NCI-H345 (cell line): ENCODE measurements around the gene ATF7.

Source experiments
- DNase-seq: peaks from one replicate; lab custom pipeline; 2025; lab: John Stamatoyannopoulos, UW

The ATF7 gene

DNA sequence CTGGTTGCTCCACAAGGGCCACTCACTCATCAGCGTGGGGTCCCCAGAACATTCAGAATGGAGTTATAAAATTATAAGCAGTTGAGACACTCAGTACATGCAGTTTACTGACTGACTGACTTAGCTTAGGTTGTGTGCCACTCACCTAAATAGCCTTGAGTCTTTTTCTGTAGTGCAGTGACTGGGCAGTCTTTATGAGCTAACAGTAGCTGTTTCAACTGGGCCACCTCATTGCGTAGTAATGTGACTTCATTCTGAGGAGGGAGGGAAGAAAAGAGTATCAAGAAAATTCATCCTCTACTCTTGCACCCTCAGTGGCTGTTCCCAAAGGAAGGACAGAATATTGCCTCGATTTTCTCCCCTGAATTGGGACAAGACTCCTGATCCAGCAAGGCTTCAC is 103.1 kb downstream of the ATF7 start:
- DNase-seq, result no peak

- no peak for DNase-seq
Measured at GRCh38 chr12:53518381-53518780, 107.8 kb downstream of the ATF7 start.

DNA sequence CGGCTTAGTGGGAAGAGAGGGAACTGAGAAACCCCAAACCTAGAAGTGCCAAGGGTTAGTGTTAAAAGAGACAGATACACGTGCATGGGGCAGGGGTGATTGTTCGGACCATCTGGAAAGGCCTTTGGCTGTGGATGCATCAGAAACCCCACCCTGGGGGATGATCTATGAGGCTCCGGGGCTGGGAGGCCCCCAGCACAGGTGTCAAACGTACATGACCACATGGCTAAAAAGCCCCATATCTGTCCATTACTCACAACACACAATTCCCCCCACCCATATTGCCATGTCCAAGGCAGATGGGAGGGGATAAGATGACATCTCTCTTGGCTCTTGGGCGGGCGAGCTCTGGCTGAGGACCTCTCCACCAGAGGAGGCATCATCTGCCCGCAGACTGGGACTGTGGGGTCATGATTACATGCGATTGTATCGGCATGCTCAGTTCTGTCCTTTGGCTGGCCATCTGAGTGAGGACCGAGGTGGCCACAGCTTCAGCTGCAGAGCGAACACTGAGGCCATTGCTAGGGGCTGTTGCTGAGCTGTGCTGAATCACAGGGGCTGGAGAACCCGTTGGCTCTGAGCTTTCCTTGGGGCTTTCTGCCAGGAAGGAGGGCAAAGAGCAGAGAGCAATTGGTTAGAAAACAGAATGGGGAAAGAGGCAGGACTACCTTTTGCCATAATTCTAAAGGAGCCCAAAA is 109.3 kb downstream of the ATF7 start:
- no peak for DNase-seq

- DNase-seq, result no peak
Measured at GRCh38 chr12:53515291-53515680, 110.9 kb downstream of the ATF7 start.

- no peak for DNase-seq
Measured at GRCh38 chr12:53514628-53515290, 111.4 kb downstream of the ATF7 start.

DNA sequence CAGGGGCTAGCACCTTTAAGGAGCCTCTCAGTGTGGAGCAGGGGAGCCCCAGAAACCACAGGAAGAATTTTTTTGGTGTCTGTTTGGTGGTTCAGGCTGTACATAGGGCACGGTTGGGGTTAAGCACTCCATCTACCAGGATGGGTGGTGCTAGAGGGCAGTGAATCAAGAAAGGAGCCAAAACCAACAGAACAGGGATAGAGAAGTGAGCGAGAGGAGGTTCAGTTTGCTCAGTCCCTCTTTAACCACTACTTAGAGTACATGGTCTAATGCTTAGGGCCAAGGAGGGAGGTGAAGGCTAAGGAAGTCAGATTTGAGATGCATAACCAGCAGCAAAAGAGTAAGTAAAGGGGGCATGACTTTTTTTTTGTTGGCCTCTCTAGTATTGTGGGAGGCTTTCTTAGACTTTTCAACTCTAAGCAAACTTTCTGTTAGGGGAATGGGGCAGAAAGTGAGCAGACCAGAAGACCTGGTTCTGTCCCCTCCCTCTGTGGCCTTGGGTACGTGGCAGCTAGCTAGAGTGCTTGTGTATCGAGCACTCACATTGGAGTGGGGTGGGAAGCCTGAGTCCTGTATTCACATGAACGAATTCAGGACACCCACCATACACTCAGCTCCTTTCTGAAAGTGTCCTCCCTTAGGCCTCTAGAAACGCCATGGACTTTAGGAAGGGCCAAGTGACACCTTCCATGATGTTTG is 112.3 kb downstream of the ATF7 start:
- no peak for DNase-seq

- DNase-seq, result no peak
Measured at GRCh38 chr12:53510181-53510812, 115.9 kb downstream of the ATF7 start.

DNA sequence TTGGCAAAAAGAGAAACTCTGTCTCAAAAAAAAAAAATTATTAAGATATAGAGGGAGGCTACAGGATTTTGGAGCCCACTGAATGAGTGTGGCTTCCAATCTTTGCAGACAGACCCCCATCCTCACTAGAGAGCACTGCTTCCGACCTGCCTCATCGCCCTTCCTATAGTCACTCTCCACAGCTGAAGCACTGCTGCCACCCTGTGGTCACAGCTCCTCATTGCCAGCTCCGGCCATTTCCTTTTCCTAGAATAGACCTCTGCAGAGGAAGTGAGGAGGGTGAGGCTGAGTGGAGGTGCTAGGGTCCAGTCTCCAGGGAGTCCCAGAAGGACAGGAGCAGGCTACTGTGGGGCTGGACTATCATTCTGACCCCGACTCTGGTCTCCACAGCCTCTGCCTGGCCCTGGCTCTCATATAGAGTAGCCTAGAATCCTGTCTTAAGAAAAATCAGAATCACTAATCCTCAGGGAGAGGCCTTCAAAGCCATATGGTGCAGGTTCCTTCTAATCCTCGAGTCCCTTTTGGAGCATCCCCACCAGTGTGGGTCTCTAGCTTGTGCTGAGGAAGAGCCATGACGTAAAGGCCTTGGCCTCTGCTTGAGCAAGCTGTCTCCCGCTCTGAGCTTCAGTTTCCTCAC is 117.5 kb downstream of the ATF7 start:
- DNase-seq, result peak; percentile 78

GRCh38 chr12:53507603-53507885 is 118.6 kb downstream of the ATF7 start:
- no peak for DNase-seq

DNA sequence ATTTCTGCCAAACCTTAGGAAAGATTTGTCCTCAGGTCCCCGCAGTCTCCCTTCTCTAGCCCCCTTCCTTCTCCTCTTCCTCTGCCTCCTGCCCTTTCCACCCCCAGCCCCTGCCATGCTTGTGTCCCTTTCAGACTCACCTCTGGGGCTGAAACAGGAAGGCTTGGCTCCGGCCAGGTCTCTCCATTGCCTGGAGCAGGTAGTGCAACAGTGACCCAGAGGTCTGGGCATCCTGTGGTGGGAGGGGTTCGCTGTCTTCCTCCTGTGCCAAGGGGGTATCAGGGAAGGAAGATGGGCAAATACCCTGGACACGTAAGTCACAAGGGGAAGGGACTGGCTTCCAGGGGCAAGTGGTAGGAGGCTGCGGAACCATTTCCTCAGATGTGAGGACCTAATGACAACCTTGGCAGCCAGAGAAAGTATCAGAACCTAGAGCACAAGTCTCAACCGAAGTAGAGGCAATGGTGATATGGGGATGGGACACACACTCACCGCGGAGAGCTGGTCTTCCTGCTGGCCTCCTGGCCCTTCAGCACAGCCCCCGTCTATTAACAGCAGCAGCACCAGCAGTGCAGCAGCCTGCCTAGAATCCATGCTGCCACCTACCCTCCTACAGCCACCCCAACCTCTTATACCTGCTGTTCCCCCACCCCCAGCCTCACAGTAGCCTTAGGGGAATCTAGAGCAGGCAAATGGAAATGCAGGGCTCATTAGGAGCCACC is 119.1 kb downstream of the ATF7 start, which contains the start of gene NPFF:
NPFF (minus strand) TSS at position 604 of the 722 bp plus-strand sequence; CDS start at position 594, 10 bp downstream.
- DNase-seq, result no peak

- DNase-seq, result no peak
Measured at GRCh38 chr12:53506450-53506785, 119.8 kb downstream of the ATF7 start.

GRCh38 chr12:53505555-53506449 is 120.4 kb downstream of the ATF7 start:
- DNase-seq, result no peak

DNA sequence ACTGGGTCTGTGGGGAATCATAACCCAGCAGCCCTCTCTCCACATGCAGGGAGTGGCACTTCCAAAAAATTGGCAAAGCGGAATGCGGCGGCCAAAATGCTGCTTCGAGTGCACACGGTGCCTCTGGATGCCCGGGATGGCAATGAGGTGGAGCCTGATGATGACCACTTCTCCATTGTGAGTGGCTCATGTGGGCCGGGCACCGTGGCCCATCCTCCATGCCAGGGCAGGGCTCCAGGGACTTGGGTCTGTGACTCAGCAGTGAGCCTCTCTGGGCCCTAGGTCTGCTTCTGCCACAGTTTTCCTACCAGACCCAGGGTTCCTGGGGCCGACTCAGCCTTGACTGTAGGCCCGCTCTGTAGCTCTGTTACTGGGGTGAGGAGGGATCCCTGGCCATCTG is 121.1 kb downstream of the ATF7 start:
- DNase-seq, result no peak

DNA sequence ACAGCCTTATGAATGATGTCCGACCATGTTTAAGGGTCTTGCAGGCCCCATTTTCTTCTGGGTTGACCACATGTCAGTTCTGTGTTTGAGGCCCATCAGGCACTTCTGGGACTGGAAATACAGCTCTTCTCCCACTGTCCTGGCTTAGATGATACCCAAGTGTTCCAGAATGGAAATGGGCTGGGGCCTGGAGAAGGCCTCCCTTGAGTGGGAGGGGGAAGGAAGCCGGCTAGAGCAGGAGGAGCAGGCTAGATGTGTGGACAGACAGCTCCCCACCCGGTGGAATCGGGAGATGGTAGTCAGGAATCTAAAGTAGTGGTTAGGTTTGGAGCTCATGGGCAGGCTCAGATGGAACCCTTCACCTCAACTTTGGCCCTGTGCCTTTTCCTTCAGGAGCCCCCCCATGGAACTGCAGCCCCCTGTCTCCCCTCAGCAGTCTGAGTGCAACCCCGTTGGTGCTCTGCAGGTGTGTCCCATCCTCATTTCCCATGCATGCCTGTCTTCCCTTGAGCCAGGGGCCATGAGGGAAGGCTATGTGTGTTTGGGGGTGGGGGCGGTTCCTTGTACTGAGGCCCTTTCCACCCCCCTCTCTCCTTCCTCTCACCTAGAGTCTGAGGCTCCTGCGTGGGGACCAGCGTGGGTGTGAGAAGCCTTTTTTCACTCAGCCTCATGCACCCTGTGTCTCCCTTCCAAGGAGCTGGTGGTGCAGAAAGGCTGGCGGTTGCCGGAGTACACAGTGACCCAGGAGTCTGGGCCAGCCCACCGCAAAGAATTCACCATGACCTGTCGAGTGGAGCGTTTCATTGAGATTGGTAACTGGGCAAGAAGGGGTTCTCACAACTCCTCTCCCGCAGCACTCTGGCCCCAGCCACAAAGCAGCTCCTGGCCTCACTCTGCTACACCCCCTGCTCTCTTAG is 121.9 kb downstream of the ATF7 start:
- DNase-seq, result no peak

- DNase-seq, result no peak
Measured at GRCh38 chr12:53502983-53503728, 123.0 kb downstream of the ATF7 start.

DNA sequence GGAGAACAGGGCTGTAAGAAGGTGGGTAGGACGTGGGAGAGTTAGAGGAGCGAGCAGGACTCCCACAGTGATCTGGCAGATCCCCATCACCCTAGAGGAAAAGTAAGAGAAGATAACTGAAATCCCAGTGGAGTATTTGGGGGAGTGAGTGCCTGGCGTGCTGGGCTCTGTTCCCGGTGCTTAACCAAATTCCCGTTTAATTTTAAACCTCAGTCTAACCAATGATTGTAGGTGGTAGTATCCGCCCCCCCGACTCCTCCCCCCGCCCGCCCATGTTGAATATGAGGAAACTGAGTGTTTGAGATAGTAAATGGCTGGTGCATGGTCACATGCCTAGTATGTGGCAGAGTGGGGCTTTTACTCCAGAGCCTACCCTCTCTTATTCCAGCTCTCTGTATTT is 123.9 kb downstream of the ATF7 start:
- DNase-seq, result no peak

DNA sequence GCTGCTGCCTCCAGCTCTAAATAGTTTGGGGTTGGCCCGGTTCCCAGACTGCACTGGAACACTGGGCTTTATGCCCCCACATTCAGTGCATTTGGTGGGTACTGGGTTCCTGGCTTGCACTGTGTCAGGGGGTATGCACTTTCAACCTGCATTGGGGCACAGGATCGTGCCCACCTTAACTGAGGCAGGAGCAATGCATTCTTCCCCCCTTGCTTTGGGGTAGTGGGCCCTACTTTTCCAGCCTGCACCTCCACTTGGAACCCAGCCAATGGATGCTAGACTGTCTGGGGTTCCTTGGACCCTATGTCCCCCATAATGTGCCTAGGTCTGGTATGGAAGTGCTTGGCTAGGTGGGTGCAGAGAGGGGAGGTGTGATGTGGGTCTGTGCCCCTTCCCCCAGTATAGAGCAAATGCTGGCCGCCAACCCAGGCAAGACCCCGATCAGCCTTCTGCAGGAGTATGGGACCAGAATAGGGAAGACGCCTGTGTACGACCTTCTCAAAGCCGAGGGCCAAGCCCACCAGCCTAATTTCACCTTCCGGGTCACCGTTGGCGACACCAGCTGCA is 124.5 kb downstream of the ATF7 start:
- DNase-seq, result no peak

DNA sequence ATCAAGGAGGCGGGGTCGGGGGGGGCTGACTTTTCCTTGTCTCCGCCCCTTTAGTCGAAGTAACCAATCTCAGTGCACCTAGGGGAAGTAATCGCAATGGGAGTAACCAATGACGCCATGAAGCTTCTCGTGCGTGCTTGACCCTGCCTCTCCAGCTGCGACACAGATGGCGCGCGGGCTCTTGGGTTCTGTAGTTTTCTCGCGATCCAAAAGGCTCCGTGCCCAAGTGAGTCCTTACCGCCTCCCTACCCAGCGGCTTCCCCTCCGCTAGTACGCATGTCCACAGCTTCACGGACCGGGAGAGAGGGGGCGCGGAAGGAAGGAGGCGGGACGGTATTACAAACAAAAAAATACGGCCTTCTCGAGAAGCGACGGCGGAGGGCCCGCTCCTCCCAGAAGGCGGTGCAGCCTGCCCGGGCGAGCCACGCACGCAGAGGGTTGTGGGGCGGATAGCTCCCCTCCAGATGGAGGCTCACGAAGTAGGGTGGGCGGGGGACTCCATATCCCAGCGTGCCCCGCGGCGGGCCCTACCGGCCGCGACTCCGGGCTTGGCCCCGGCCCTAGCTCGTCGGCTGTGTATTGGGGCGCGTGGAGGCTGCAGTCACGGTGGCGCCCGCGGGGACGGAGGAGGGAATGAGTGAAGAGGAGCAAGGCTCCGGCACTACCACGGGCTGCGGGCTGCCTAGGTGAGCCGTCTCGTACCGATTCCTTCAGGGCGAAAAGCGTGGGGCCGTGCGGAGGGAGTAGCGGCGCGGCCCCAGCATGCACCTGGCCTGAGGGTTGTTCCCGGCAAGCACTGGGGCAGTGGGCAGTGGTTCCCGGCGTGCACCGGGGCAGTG is 125.2 kb downstream of the ATF7 start, which contains the start of gene TARBP2:
TARBP2 (plus strand) TSS at position 508 of the 839 bp plus-strand sequence; CDS start at position 634, 126 bp downstream.
- peak; percentile 100 for DNase-seq
